HepG2 (cell line): ENCODE data around the gene MAPK8IP3. TPM values are rescaled to one million over a fixed set of nuclear protein-coding genes. Genes with fewer than 3 reads are reported as not detected.

Experiments used
- BORCS8-MEF2B ChIP-seq: sonication (generic); formaldehyde crosslinking; IDR thresholded peaks from 2 replicates; pipeline ENCODE4 v1.8.0; 2022; ENCODE audit warnings: mild to moderate bottlenecking, missing genetic modification reagents
- EEA1 ChIP-seq: sonication (generic); formaldehyde crosslinking; IDR thresholded peaks from 2 replicates; pipeline ENCODE4 v1.5.1; 2020; ENCODE audit warnings: mild to moderate bottlenecking, missing genetic modification reagents, borderline replicate concordance
- ETV6 ChIP-seq: sonication (generic); formaldehyde crosslinking; conservative IDR thresholded peaks from 2 replicates; pipeline ENCODE4 v1.4.0; 2020; ENCODE audit warnings: missing genetic modification reagents
- FOXM1 ChIP-seq: sonication (generic); formaldehyde crosslinking; IDR thresholded peaks from 2 replicates; pipeline ENCODE4 v1.5.0; 2020; ENCODE audit warnings: missing genetic modification reagents
- HDAC1 ChIP-seq: sonication (generic); formaldehyde crosslinking; IDR thresholded peaks from 2 replicates; pipeline ENCODE4 v1.5.1; 2020; ENCODE audit warnings: mild to moderate bottlenecking, missing genetic modification reagents
- HNF4A ChIP-seq: sonication (generic); formaldehyde crosslinking; IDR thresholded peaks from 2 replicates; pipeline ENCODE4 v1.4.0; 2020; ENCODE audit warnings: missing genetic modification reagents
- MED1 ChIP-seq: sonication (generic); formaldehyde crosslinking; IDR thresholded peaks from 2 replicates; pipeline ENCODE4 v1.4.0; 2020; ENCODE audit warnings: missing genetic modification reagents
- NR2F2 ChIP-seq: IDR thresholded peaks from 2 replicates; pipeline ENCODE4 v1.6.1; 2012; ENCODE audit warnings: low read depth, inconsistent platforms, borderline replicate concordance
- SP140L ChIP-seq: sonication (generic); formaldehyde crosslinking; IDR thresholded peaks from 2 replicates; pipeline ENCODE4 v1.4.0; 2020; ENCODE audit warnings: missing genetic modification reagents, borderline replicate concordance
- YEATS2 ChIP-seq: sonication (generic); formaldehyde crosslinking; IDR thresholded peaks from 2 replicates; pipeline ENCODE4 v1.4.0; 2020; ENCODE audit warnings: missing genetic modification reagents, borderline replicate concordance
- YEATS4 ChIP-seq: sonication (generic); formaldehyde crosslinking; IDR thresholded peaks from 2 replicates; pipeline ENCODE4 v1.4.0; 2020; ENCODE audit warnings: missing genetic modification reagents, borderline replicate concordance
- ZNF598 ChIP-seq: sonication (generic); formaldehyde crosslinking; IDR thresholded peaks from 2 replicates; pipeline ENCODE4 v1.5.1; 2020; ENCODE audit warnings: mild to moderate bottlenecking, missing genetic modification reagents, borderline replicate concordance
- ZNF644 ChIP-seq: IDR thresholded peaks from 2 replicates; pipeline ENCODE4 v1.6.1; 2016; ENCODE audit warnings: low read depth
- ZNF841 ChIP-seq: sonication (generic); formaldehyde crosslinking; IDR thresholded peaks from 2 replicates; pipeline ENCODE4 v1.8.1; 2023; ENCODE audit warnings: missing genetic modification reagents, borderline replicate concordance
- ZSCAN12 ChIP-seq: sonication (generic); formaldehyde crosslinking; IDR thresholded peaks from 2 replicates; pipeline ENCODE4 v1.9.0; 2021; ENCODE audit warnings: mild to moderate bottlenecking, missing genetic modification reagents
- ZZZ3 ChIP-seq: sonication (generic); formaldehyde crosslinking; IDR thresholded peaks from 2 replicates; pipeline ENCODE4 v1.4.0; 2020; ENCODE audit warnings: missing genetic modification reagents, mild to moderate bottlenecking, borderline replicate concordance
- polyA plus RNA-seq, 8 experiments: library from polyadenylated mRNA; depleted of rRNA in 3 of 8; stranded (reverse) in 7 of 8; unstranded in 1 of 8; fragments of >200 nt; fragmentation: Illumina TruSeq in 4 of 8; extraction: Trizol in 4 of 8; gene quantifications; 2 replicates each; pipeline versions ENCODE4 v1.2.1 to v1.2.3, GENCODE V29; 2011 to 2016; ENCODE audit warnings: low read depth in 4 of 8, missing spikeins in 1 of 8, mixed read lengths in 1 of 8; ENCODE audit not compliant: insufficient read depth in 1 of 8
- total RNA-seq, 5 experiments: library from RNA; depleted of rRNA; stranded (reverse); fragments of >200 nt; fragmentation: Illumina TruSeq; extraction: Trizol; gene quantifications; 2 replicates each; pipeline ENCODE4 v1.2.3, GENCODE V29; 2016; ENCODE audit warnings: low read depth in 1 of 5
- TF ChIP-seq, protein P1 (sequence below): IDR thresholded peaks from 2 replicates; pipeline ENCODE4 v1.6.1; 2016; ENCODE audit warnings: control low read depth
- TF ChIP-seq, protein P2 (sequence below), 2 experiments: sonication (generic) in 1 of 2; formaldehyde crosslinking in 1 of 2; IDR thresholded peaks; 2 replicates each; pipeline versions ENCODE4 v1.4.0 to v1.6.1; 2018 to 2020; ENCODE audit warnings: missing genetic modification reagents in 2 of 2, borderline replicate concordance in 1 of 2, low read depth in 1 of 2, mild to moderate bottlenecking in 1 of 2, missing biosample characterization in 1 of 2
- TF ChIP-seq, protein P3 (sequence below): sonication (generic); formaldehyde crosslinking; conservative IDR thresholded peaks from 2 replicates; pipeline ENCODE4 v1.8.0; 2022; ENCODE audit warnings: mild to moderate bottlenecking, moderate library complexity, missing genetic modification reagents
- TF ChIP-seq, protein P4 (sequence below): sonication (generic); formaldehyde crosslinking; IDR thresholded peaks from 2 replicates; pipeline ENCODE4 v1.5.0; 2020; ENCODE audit warnings: mild to moderate bottlenecking, missing genetic modification reagents
- TF ChIP-seq, protein P5 (sequence below): IDR thresholded peaks from 2 replicates; pipeline ENCODE4 v1.6.1; 2016; ENCODE audit warnings: mild to moderate bottlenecking

MAPK8IP3 gene
- total and polyA plus RNA-seq, 2 of the 13 experiments (the other 11 are each of a cell fraction or from before 2014, with no cell fraction given) = 25.1 to 41.7 TPM

DNA sequence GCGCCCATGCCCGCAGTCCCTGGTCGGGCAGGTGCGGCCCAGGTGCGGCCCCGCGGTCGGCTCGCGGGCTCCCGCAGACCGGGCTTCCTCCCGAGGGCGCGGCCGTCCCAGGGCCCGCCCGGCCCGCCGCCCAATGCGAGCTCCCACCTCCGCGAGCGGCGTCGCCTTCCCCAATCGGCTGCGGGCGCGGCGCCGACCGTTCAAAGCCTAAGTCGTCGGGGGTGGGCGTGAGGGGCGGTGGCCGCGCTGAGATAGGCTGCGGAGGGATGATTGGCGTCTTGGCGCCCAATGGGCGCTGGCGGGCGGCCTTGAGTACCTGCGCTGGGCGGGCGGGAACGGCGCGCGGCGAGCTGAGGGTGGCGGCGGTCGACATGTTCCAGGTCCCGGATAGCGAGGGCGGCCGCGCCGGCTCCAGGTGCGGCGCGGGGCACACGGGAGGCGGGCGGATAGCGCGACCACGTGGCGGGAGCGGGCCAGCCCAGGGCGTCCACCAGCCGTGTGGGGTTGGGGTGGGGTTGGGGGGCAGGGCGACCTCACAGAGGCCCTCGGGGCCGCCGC, 28.0 kb upstream of the MAPK8IP3 start, which contains the start of gene JPT2 (continued):
- TF ChIP-seq, protein P1, sequence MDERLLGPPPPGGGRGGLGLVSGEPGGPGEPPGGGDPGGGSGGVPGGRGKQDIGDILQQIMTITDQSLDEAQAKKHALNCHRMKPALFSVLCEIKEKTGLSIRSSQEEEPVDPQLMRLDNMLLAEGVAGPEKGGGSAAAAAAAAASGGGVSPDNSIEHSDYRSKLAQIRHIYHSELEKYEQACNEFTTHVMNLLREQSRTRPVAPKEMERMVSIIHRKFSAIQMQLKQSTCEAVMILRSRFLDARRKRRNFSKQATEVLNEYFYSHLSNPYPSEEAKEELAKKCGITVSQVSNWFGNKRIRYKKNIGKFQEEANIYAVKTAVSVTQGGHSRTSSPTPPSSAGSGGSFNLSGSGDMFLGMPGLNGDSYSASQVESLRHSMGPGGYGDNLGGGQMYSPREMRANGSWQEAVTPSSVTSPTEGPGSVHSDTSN (CRISPR knock-in tag) = peak; percentile 92
- TF ChIP-seq, protein P2, sequence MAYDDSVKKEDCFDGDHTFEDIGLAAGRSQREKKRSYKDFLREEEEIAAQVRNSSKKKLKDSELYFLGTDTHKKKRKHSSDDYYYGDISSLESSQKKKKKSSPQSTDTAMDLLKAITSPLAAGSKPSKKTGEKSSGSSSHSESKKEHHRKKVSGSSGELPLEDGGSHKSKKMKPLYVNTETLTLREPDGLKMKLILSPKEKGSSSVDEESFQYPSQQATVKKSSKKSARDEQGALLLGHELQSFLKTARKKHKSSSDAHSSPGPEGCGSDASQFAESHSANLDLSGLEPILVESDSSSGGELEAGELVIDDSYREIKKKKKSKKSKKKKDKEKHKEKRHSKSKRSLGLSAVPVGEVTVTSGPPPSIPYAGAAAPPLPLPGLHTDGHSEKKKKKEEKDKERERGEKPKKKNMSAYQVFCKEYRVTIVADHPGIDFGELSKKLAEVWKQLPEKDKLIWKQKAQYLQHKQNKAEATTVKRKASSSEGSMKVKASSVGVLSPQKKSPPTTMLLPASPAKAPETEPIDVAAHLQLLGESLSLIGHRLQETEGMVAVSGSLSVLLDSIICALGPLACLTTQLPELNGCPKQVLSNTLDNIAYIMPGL (CRISPR knock-in tag; IDR thresholded peaks at IDR 0.05; ENCODE audit: borderline replicate concordance in 1 of 2, low read depth in 1 of 2) = peak in 1 of 2 experiments; percentile 68; a peak in 3 of 4 replicates
- TF ChIP-seq SP140L (CRISPR knock-in tag) (no peak), YEATS2 (CRISPR knock-in tag) (peak; percentile 42; the same call in 1 of the 2 replicates), MED1 (CRISPR knock-in tag) (0 out of 2 replicates have a peak, but pooled peaks have one; percentile 29), ZSCAN12 (CRISPR knock-in tag) (no peak), NR2F2 (no peak), ZZZ3 (CRISPR knock-in tag) (no peak), HDAC1 (CRISPR knock-in tag) (peak; percentile 14; the same call in 1 of the 2 replicates), HNF4A (CRISPR knock-in tag) (no peak), ETV6 (CRISPR knock-in tag) (0 out of 2 replicates have a peak, but pooled peaks have one; percentile 18), FOXM1 (CRISPR knock-in tag) (no peak), ZNF841 (no peak), ZNF644 (CRISPR knock-in tag) (no peak), EEA1 (CRISPR knock-in tag) (0 out of 2 replicates have a peak, but pooled peaks have one; percentile 20), ZNF598 (no peak), YEATS4 (peak; percentile 89), BORCS8-MEF2B (CRISPR knock-in tag) (0 out of 2 replicates have a peak, but pooled peaks have one; percentile 33)
- TF ChIP-seq, protein P3, sequence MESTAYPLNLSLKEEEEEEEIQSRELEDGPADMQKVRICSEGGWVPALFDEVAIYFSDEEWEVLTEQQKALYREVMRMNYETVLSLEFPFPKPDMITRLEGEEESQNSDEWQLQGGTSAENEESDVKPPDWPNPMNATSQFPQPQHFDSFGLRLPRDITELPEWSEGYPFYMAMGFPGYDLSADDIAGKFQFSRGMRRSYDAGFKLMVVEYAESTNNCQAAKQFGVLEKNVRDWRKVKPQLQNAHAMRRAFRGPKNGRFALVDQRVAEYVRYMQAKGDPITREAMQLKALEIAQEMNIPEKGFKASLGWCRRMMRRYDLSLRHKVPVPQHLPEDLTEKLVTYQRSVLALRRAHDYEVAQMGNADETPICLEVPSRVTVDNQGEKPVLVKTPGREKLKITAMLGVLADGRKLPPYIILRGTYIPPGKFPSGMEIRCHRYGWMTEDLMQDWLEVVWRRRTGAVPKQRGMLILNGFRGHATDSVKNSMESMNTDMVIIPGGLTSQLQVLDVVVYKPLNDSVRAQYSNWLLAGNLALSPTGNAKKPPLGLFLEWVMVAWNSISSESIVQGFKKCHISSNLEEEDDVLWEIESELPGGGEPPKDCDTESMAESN = peak; percentile 43; the same call in 1 of the 2 replicates
- TF ChIP-seq, protein P4, sequence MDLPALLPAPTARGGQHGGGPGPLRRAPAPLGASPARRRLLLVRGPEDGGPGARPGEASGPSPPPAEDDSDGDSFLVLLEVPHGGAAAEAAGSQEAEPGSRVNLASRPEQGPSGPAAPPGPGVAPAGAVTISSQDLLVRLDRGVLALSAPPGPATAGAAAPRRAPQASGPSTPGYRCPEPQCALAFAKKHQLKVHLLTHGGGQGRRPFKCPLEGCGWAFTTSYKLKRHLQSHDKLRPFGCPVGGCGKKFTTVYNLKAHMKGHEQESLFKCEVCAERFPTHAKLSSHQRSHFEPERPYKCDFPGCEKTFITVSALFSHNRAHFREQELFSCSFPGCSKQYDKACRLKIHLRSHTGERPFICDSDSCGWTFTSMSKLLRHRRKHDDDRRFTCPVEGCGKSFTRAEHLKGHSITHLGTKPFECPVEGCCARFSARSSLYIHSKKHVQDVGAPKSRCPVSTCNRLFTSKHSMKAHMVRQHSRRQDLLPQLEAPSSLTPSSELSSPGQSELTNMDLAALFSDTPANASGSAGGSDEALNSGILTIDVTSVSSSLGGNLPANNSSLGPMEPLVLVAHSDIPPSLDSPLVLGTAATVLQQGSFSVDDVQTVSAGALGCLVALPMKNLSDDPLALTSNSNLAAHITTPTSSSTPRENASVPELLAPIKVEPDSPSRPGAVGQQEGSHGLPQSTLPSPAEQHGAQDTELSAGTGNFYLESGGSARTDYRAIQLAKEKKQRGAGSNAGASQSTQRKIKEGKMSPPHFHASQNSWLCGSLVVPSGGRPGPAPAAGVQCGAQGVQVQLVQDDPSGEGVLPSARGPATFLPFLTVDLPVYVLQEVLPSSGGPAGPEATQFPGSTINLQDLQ (CRISPR knock-in tag) = no peak; the same call in 1 of the 2 replicates
- TF ChIP-seq, protein P5, sequence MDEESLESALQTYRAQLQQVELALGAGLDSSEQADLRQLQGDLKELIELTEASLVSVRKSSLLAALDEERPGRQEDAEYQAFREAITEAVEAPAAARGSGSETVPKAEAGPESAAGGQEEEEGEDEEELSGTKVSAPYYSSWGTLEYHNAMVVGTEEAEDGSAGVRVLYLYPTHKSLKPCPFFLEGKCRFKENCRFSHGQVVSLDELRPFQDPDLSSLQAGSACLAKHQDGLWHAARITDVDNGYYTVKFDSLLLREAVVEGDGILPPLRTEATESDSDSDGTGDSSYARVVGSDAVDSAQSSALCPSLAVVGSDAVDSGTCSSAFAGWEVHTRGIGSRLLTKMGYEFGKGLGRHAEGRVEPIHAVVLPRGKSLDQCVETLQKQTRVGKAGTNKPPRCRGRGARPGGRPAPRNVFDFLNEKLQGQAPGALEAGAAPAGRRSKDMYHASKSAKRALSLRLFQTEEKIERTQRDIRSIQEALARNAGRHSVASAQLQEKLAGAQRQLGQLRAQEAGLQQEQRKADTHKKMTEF (CRISPR knock-in tag) = peak; percentile 46; the same call in 1 of the 2 replicates
